HepG2 (cell line): Measurements from ENCODE around the gene KLF11. TPM values are rescaled to one million over a fixed set of nuclear protein-coding genes. Genes with fewer than 3 reads are reported as not detected.

ENCODE experiments used
- AGO2 ChIP-seq: fragments of 200-400 bp; formaldehyde crosslinking; optimal IDR thresholded peaks from 2 replicates; pipeline ENCODE3; 2017; ENCODE audit warnings: mild to moderate bottlenecking, low read depth, low read length, moderate library complexity
- CSRNP1 ChIP-seq: sonication (generic); formaldehyde crosslinking; IDR thresholded peaks from 2 replicates; pipeline ENCODE4 v1.8.1; 2023; ENCODE audit warnings: mild to moderate bottlenecking, missing genetic modification reagents
- FOXP4 ChIP-seq: sonication (generic); formaldehyde crosslinking; IDR thresholded peaks from 2 replicates; pipeline ENCODE4 v1.4.0; 2020; ENCODE audit warnings: missing genetic modification reagents
- KAT7 ChIP-seq: IDR thresholded peaks from 2 replicates; pipeline ENCODE4 v1.6.1; 2018; ENCODE audit warnings: borderline replicate concordance, missing compliant biosample characterization
- MAFG ChIP-seq: sonication (generic); formaldehyde crosslinking; IDR thresholded peaks from 2 replicates; pipeline ENCODE4 v1.5.1; 2020; ENCODE audit warnings: mild to moderate bottlenecking, missing genetic modification reagents
- NFE2L2 ChIP-seq: fragments of 150-350 bp; IDR thresholded peaks from 2 replicates; pipeline ENCODE4 v1.6.1; 2014; ENCODE audit warnings: low read length
- RXRA ChIP-seq: sonication (generic); formaldehyde crosslinking; IDR thresholded peaks from 2 replicates; pipeline ENCODE4 v1.5.1; 2020; ENCODE audit warnings: missing genetic modification reagents
- SP140L ChIP-seq: sonication (generic); formaldehyde crosslinking; IDR thresholded peaks from 2 replicates; pipeline ENCODE4 v1.4.0; 2020; ENCODE audit warnings: missing genetic modification reagents, borderline replicate concordance
- SSRP1 ChIP-seq: IDR thresholded peaks from 2 replicates; pipeline ENCODE4 v1.6.1; 2016; ENCODE audit warnings: control low read depth
- TBX2 ChIP-seq: sonication (generic); formaldehyde crosslinking; IDR thresholded peaks from 2 replicates; pipeline ENCODE4 v1.5.0; 2020; ENCODE audit warnings: missing genetic modification reagents, mild to moderate bottlenecking, borderline replicate concordance
- XRCC5 ChIP-seq: fragments of 200-400 bp; formaldehyde crosslinking; optimal IDR thresholded peaks from 2 replicates; pipeline ENCODE3; 2017; ENCODE audit warnings: mild to moderate bottlenecking, low read length
- ZBTB21 ChIP-seq: sonication (generic); formaldehyde crosslinking; IDR thresholded peaks from 2 replicates; pipeline ENCODE4 v1.4.0; 2020; ENCODE audit warnings: missing genetic modification reagents
- ZBTB33 ChIP-seq: sonication (generic); formaldehyde crosslinking; IDR thresholded peaks from 2 replicates; pipeline ENCODE4 v1.4.0; 2020; ENCODE audit warnings: missing genetic modification reagents
- ZFP90 ChIP-seq: sonication (generic); formaldehyde crosslinking; IDR thresholded peaks from 2 replicates; pipeline ENCODE4 v1.8.0; 2022; ENCODE audit warnings: missing genetic modification reagents, mild to moderate bottlenecking, inconsistent platforms, borderline replicate concordance
- ZMAT5 ChIP-seq: sonication (generic); formaldehyde crosslinking; IDR thresholded peaks from 2 replicates; pipeline ENCODE4 v1.5.0; 2020; ENCODE audit warnings: mild to moderate bottlenecking, low read depth, missing genetic modification reagents, borderline replicate concordance
- ZNF24 ChIP-seq: fragments of 450-650 bp; IDR thresholded peaks from 2 replicates; pipeline ENCODE4 v1.6.1; 2017; ENCODE audit warnings: antibody characterized with exemption, mild to moderate bottlenecking
- ZNF3 ChIP-seq: IDR thresholded peaks from 2 replicates; pipeline ENCODE4 v1.7.0; 2017; ENCODE audit warnings: inconsistent platforms
- ZNF441 ChIP-seq: sonication (generic); formaldehyde crosslinking; IDR thresholded peaks from 2 replicates; pipeline ENCODE4 v1.7.0; 2021; ENCODE audit warnings: missing genetic modification reagents, borderline replicate concordance
- ZNF746 ChIP-seq: sonication (generic); formaldehyde crosslinking; IDR thresholded peaks from 2 replicates; pipeline ENCODE4 v1.8.0; 2022; ENCODE audit warnings: mild to moderate bottlenecking, missing genetic modification reagents
- ZNF781 ChIP-seq: sonication (generic); formaldehyde crosslinking; IDR thresholded peaks from 2 replicates; pipeline ENCODE4 v1.5.1; 2020; ENCODE audit warnings: borderline replicate concordance, mild to moderate bottlenecking, missing genetic modification reagents; ENCODE audit errors: not compliant biosample characterization
- polyA plus RNA-seq, 8 experiments: library from polyadenylated mRNA; depleted of rRNA in 3 of 8; stranded (reverse) in 7 of 8; unstranded in 1 of 8; fragments of >200 nt; fragmentation: Illumina TruSeq in 4 of 8; extraction: Trizol in 4 of 8; gene quantifications; 2 replicates each; pipeline versions ENCODE4 v1.2.1 to v1.2.3, GENCODE V29; 2011 to 2016; ENCODE audit warnings: low read depth in 4 of 8, missing spikeins in 1 of 8, mixed read lengths in 1 of 8; ENCODE audit not compliant: insufficient read depth in 1 of 8
- total RNA-seq, 5 experiments: library from RNA; depleted of rRNA; stranded (reverse); fragments of >200 nt; fragmentation: Illumina TruSeq; extraction: Trizol; gene quantifications; 2 replicates each; pipeline ENCODE4 v1.2.3, GENCODE V29; 2016; ENCODE audit warnings: low read depth in 1 of 5
- TF ChIP-seq, protein P1 (sequence below): IDR thresholded peaks from 2 replicates; pipeline ENCODE4 v1.6.1; 2016; ENCODE audit warnings: missing biosample characterization, missing genetic modification reagents, low read depth

Gene KLF11
- total and polyA plus RNA-seq, 2 of the 13 experiments (the other 11 are each of a cell fraction or from before 2014, with no cell fraction given): 2.5 to 11.8 TPM

- peak; percentile 57 for TF ChIP-seq FOXP4 (CRISPR knock-in tag)
- no peak for TF ChIP-seq MAFG (CRISPR knock-in tag)
- TF ChIP-seq KAT7 (CRISPR knock-in tag): no peak
- no peak for TF ChIP-seq TBX2 (CRISPR knock-in tag)
- no peak for TF ChIP-seq SSRP1 (CRISPR knock-in tag)
- no peak for TF ChIP-seq ZNF3
- TF ChIP-seq ZNF441 (CRISPR knock-in tag): no peak
- TF ChIP-seq NFE2L2: no peak
- no peak for TF ChIP-seq AGO2
- TF ChIP-seq CSRNP1: no peak
- no peak for TF ChIP-seq ZNF24
- TF ChIP-seq ZFP90 (CRISPR knock-in tag): no peak
- no peak for TF ChIP-seq XRCC5
- no peak for TF ChIP-seq ZMAT5
- TF ChIP-seq RXRA (CRISPR knock-in tag): 0 out of 2 replicates have a peak, but pooled peaks have one; percentile 32
- TF ChIP-seq SP140L (CRISPR knock-in tag): no peak
- no peak for TF ChIP-seq ZBTB21 (CRISPR knock-in tag)
- TF ChIP-seq ZBTB33: no peak
- peak; percentile 21 for TF ChIP-seq ZNF781 (CRISPR knock-in tag)
- TF ChIP-seq ZNF746 (CRISPR knock-in tag): no peak
- TF ChIP-seq, protein P1, sequence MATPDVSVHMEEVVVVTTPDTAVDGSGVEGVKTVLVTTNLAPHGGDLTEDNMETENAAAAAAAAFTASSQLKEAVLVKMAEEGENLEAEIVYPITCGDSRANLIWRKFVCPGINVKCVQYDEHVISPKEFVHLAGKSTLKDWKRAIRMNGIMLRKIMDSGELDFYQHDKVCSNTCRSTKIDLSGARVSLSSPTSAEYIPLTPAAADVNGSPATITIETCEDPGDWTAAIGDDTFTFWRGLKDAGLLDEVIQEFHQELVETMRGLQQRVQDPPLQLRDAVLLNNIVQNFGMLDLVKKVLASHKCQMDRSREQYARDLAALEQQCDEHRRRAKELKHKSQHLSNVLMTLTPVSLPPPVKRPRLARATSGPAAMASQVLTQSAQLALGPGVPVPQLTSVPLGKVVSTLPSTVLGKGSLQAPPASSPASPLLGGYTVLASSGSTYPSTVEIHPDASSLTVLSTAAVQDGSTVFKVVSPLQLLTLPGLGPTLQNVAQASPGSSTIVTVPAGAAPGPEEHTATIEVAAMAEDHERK (CRISPR knock-in tag): no peak
Observed at GRCh38 chr2:10062931-10063365, 19.6 kb downstream of the KLF11 start (continued).
